ENCODE data around the gene TPX2. TPM values are rescaled to one million over a fixed set of nuclear protein-coding genes. Genes with fewer than 3 reads are reported as not detected.
A peak's percentile ranks its signal among the peaks of the same experiment; 100 is the strongest.

TPX2 gene
- total and polyA plus RNA-seq, 2 donors (not counting 3 experiments of a cell fraction or from before 2014, with no cell fraction given): 24.8 to 114 TPM

DNA sequence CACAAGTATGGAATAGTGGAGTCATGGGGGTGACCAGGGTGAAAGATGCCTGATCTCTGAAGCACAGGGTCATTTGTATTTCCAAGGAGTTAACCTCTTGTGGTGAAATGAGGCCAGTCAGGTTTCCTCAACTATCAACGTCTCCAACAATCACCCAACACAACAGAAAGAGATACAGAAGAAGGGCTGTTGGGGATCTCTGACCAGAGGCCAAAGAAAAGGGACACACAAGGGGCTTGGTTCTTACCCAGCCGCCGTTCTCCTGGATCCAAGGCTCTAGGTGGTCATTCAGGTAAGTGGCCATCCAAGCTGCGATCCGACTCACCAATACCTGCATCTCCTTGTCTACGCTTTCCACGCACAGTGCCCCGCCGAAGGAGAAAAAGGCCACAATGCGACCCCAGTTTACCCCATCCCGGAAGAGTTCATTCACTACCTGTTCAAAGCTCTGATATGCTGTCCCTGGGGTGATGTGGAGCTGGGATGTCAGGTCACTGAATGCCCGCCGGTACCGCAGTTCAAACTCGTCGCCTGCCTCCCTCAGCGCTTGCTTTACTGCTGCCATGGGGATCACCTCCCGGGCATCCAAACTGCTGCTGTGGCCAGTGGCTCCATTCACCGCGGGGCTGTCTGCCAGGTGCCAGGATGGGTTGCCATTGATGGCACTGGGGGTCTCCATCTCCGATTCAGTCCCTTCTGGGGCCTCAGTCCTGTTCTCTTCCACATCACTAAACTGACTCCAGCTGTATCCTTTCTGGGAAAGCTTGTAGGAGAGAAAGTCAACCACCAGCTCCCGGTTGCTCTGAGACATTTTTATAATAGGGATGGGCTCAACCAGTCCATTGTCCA is 17.5 kb upstream of the TPX2 start:
- no peaks in the 10 kb centered on the region for H3K9me3 ChIP-seq (replicated peaks; ENCODE audit: control insufficient read depth, insufficient read depth, low read length)
- H3K9me1 ChIP-seq (replicated peaks; ENCODE audit: control insufficient read depth, extremely low read depth, insufficient read depth, low read length): no peaks in the 10 kb centered on the region
- ChIA-PET POLR2A (interaction anchor here (0.6 to 3.1 kb wide), 4 partner anchors 9 to 88 kb away, joined by 3 to 22 read pairs (median 7); no protein-coding TSS in a partner anchor), CTCF (interaction anchor here (0.6 to 10.5 kb wide), 12 partner anchors 9 to 160 kb away, joined by 3 to 658 read pairs (median 48); no protein-coding TSS in a partner anchor)
- intact Hi-C loops (cut with micrococcal nuclease) (loop anchor here (1.0 kb wide), 1 partner anchor 8 kb away; no protein-coding TSS in a partner anchor), dilution Hi-C loops (cut with MboI; ENCODE audit: extremely low pct_ligation_motif_present, low sequenced_read_pairs) (no loop called here)
- H3K4me3 ChIP-seq (replicated peaks in 1 of 3; ENCODE audit: insufficient read depth in 1 of 3, low read depth in 1 of 3, low read length in 3 of 3): peak overlapping the region; percentile 61 to 94 (median 91)
- TF ChIP-seq, protein P1, sequence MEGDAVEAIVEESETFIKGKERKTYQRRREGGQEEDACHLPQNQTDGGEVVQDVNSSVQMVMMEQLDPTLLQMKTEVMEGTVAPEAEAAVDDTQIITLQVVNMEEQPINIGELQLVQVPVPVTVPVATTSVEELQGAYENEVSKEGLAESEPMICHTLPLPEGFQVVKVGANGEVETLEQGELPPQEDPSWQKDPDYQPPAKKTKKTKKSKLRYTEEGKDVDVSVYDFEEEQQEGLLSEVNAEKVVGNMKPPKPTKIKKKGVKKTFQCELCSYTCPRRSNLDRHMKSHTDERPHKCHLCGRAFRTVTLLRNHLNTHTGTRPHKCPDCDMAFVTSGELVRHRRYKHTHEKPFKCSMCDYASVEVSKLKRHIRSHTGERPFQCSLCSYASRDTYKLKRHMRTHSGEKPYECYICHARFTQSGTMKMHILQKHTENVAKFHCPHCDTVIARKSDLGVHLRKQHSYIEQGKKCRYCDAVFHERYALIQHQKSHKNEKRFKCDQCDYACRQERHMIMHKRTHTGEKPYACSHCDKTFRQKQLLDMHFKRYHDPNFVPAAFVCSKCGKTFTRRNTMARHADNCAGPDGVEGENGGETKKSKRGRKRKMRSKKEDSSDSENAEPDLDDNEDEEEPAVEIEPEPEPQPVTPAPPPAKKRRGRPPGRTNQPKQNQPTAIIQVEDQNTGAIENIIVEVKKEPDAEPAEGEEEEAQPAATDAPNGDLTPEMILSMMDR (IDR thresholded peaks at IDR 0.05; ENCODE audit: extremely low read depth in 1 of 2, insufficient read depth in 1 of 2, low read depth in 1 of 2, low read length in 2 of 2): no peak
- peak; percentile 33 for TF ChIP-seq POLR2A (IDR thresholded peaks at IDR 0.05; ENCODE audit: low read depth, low read length)
- peak overlapping the region; percentile 84 for H3K9ac ChIP-seq (replicated peaks; ENCODE audit: extremely low read depth, insufficient read depth, low read length)
- H3K36me3 ChIP-seq (ENCODE audit: control insufficient read depth in 2 of 2, extremely low read depth in 1 of 2, insufficient read depth in 2 of 2, low read length in 2 of 2): peaks cover 0 to 1% of the 10 kb centered on the region in 2 experiments
- peak overlapping the region; percentile 90 for H3K27ac ChIP-seq (ENCODE audit: insufficient read depth, low read depth, low read length)
- H3K27me3 ChIP-seq (ENCODE audit: control insufficient read depth in 2 of 2, insufficient read depth in 2 of 2, low read length in 2 of 2): no peaks in the 10 kb centered on the region
- H3K79me2 ChIP-seq (ENCODE audit: control insufficient read depth, insufficient read depth, low read length): peaks cover 59% of the 10 kb centered on the region
- H4K20me1 ChIP-seq (replicated peaks; ENCODE audit: control insufficient read depth, extremely low read depth, insufficient read depth, low read length): no peaks in the 10 kb centered on the region
- H3K4me2 ChIP-seq (ENCODE audit: insufficient read depth, low read length): peak overlapping the region; percentile 88
- H2AFZ ChIP-seq (ENCODE audit: low read depth, low read length): no peak overlapping the region
- H3K4me1 ChIP-seq (ENCODE audit: control insufficient read depth, extremely low read depth, insufficient read depth, low read length): peaks cover 37% of the 10 kb centered on the region
- BruUV-seq (replicated peaks): TSS peak; percentile 33
- FAIRE-seq (peak; percentile 70), DNase-seq (ENCODE audit: low read depth, low spot score) (peak; percentile 31)

Data from endothelial cell of umbilical vein (primary cell).